Body of pancreas (tissue), 4 donors: ENCODE results near the gene DUOXA2. TPM values are rescaled to one million over a fixed set of nuclear protein-coding genes. Genes with fewer than 3 reads are reported as not detected.

ENCODE experiments used
- ATAC-seq: fragments of 150-250 bp; one replicate; pipeline ENCODE4 v1.9.1; 2016
- DNase-seq, 4 donors: peaks; one replicate each; pipeline ENCODE4 v3.0.0-alpha.2; 2019
- H3K27ac ChIP-seq, 4 donors: fragments of 200-600 bp; sonication (generic); 1 replicate in 3 of 4; 2 replicates in 1 of 4; pipeline versions ENCODE4 v1.5.1 to v1.6.1; 2016 to 2019; ENCODE audit warnings: mild to moderate bottlenecking in 1 of 4, mixed read lengths in 1 of 4, moderate library complexity in 1 of 4
- H3K27me3 ChIP-seq, 2 donors: fragments of 200-600 bp; sonication (generic); one replicate each; pipeline ENCODE4 v1.6.0; 2016; ENCODE audit warnings: mild to moderate bottlenecking in 1 of 2
- H3K36me3 ChIP-seq, 2 donors: fragments of 200-600 bp; sonication (generic); replicated peaks in 1 of 2; 2 replicates each; pipeline ENCODE4 v1.5.1; 2016; ENCODE audit warnings: low read depth in 2 of 2; ENCODE audit not compliant: insufficient read depth in 1 of 2
- H3K4me1 ChIP-seq: fragments of 200-600 bp; sonication (generic); one replicate; pipeline ENCODE4 v1.6.0; 2016
- H3K4me3 ChIP-seq, 2 donors: fragments of 200-600 bp; sonication (generic); 1 replicate in 1 of 2; 2 replicates in 1 of 2; pipeline ENCODE4 v1.5.1; 2016 to 2019
- H3K9me3 ChIP-seq, 3 donors: fragments of 200-600 bp; sonication (generic); 1 replicate in 2 of 3; 2 replicates in 1 of 3; pipeline ENCODE4 v1.5.1; 2016
- POLR2A ChIP-seq, 3 donors: fragments of 450-650 bp; IDR thresholded peaks; one replicate each; pipeline ENCODE4 v1.6.1; 2016; ENCODE audit warnings: antibody characterized with exemption in 3 of 3, mild to moderate bottlenecking in 2 of 3
- WGBS, 2 donors: methylation state at CpG; one replicate each; pipeline ENCODE4 v1.1.5; 2017; 5-methylcytosine and 5-hydroxymethylcytosine counted together
- intact Hi-C: fragments of 100-400 bp; cut with DNase I; formaldehyde crosslinking; loops from one replicate; pipeline ENCODE4 v1.15.1; 2023
- total RNA-seq, 2 donors: library from RNA; depleted of rRNA; stranded (reverse); fragments of >200 nt; gene quantifications; one replicate each; pipeline ENCODE4 v1.1.0, GENCODE V29; 2016
- TF ChIP-seq, protein P1 (sequence below), 7 experiments: fragments of 450-650 bp in 4 of 7; fragments of 200-600 bp in 3 of 7; sonication (generic) in 3 of 7; IDR thresholded peaks; one replicate each; pipeline ENCODE4 v1.5.1; 2016 to 2019; ENCODE audit warnings: antibody characterized with exemption in 7 of 7

The DUOXA2 gene
- total RNA-seq, 2 donors from 2014 or later, result not detected

DNA sequence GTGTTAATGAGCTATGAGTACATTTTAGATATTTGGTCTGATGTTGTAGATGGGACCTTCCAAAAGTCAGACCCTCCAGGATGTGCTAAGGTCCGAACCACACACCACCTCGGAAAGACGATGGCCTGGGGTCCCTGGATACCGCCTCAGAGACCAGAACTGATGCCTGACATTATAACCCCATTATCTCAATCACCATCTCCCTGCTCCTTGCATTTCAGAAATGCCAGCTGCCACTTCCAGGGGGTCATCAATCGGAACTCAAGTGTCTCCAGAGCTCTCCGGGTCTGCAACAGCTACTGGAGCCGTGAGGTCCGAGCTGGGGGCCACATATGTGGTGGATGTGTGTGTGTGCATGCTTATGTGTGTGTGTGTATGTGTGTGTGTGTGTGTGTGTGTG lies 23.6 kb downstream of the DUOXA2 start:
- 54 to 59% methylated on average over 7 to 8 of the region's 8 CpGs for WGBS, 2 donors
- H3K9me3 ChIP-seq, result no peaks in the 10 kb centered on the region
- H3K4me1 ChIP-seq, result peaks cover 10% of the 10 kb centered on the region
- no peak overlapping the region for H3K4me3 ChIP-seq
- intact Hi-C loops, result no loop called here
- no peak for ATAC-seq
- peaks cover 0 to 6% of the 10 kb centered on the region in 2 donors for H3K27me3 ChIP-seq
- no peak overlapping the region for H3K27ac ChIP-seq
- no peak for TF ChIP-seq POLR2A (IDR thresholded peaks at IDR 0.05)
- TF ChIP-seq, protein P1, sequence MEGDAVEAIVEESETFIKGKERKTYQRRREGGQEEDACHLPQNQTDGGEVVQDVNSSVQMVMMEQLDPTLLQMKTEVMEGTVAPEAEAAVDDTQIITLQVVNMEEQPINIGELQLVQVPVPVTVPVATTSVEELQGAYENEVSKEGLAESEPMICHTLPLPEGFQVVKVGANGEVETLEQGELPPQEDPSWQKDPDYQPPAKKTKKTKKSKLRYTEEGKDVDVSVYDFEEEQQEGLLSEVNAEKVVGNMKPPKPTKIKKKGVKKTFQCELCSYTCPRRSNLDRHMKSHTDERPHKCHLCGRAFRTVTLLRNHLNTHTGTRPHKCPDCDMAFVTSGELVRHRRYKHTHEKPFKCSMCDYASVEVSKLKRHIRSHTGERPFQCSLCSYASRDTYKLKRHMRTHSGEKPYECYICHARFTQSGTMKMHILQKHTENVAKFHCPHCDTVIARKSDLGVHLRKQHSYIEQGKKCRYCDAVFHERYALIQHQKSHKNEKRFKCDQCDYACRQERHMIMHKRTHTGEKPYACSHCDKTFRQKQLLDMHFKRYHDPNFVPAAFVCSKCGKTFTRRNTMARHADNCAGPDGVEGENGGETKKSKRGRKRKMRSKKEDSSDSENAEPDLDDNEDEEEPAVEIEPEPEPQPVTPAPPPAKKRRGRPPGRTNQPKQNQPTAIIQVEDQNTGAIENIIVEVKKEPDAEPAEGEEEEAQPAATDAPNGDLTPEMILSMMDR (IDR thresholded peaks at IDR 0.05), result no peak
- DNase-seq, result no peak
- H3K36me3 ChIP-seq, result no peaks in the 10 kb centered on the region

DNA sequence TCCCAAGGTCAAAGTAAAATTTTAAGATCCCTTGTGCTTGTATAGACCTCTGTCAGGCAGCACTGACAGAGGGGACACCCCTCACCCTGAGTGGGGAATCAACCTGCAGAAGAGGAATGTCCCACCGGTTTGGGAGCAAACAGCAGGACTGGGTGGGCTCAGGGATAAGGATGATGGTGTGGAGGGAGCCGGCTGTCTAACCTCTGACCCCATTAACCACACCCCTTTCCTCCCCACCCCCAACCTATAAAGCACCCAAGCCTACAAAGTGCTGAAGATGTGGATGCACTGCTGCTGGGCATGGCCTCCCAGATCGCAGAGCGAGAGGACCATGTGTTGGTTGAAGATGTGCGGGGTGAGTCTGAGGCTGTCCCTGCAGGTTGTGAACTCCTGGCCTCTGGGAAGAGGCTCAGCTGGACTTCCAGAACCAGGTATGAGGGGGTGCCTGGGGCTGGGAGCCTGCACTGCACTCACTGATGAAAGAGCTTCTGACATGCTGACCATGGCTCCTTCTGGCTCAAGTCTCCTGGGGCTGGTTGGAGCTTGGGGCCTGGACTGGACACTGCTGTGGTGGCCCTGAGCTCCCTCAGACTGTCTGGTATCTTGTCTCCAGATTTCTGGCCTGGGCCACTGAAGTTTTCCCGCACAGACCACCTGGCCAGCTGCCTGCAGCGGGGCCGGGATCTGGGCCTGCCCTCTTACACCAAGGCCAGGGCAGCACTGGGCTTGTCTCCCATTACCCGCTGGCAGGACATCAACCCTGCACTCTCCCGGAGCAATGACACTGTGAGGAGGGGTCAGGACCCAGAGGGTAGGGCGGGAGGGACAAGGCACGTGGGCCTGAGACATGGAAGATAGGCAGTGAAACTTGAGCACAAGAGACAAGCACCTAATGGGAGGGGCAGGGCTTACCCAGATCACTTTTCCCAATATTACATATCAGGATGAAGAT lies 25.0 kb downstream of the DUOXA2 start:
- DNase-seq (no peak), ATAC-seq (no peak)
- Histone ChIP-seq H3K9me3 (no peaks in the 10 kb centered on the region), H3K4me3 (no peak overlapping the region), H3K27me3 (peaks cover 0 to 6% of the 10 kb centered on the region in 2 donors), H3K36me3 (no peaks in the 10 kb centered on the region), H3K27ac (no peak overlapping the region), H3K4me1 (peaks cover 10% of the 10 kb centered on the region)
- 70 to 83% methylated on average over 8 to 12 of the region's 12 CpGs for WGBS, 2 donors
- intact Hi-C loops, result no loop called here
- TF ChIP-seq, protein P1 (IDR thresholded peaks at IDR 0.05), result no peak
- no peak for TF ChIP-seq POLR2A (IDR thresholded peaks at IDR 0.05)

DNA sequence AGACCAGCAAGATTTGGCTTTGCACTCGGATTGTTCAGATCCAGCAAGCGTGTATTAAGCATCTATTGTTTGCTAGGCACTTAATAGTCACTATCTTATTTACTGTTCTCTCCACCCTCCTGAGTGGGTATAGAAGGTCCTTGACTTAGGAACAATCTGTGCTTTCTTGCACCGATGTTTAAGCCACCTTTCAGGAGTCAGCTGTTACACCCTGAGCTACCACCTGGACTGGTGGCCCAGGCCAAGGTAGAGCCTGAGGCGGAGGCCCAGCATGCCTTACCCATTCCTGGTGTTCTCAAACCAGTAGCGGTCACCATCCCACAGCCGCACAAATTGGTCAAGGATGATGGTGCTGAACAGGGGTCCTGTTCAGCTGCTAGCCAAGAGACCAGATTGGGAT lies 25.6 kb downstream of the DUOXA2 start:
- DNase-seq, result no peak
- intact Hi-C loops, result no loop called here
- no peak overlapping the region for H3K27ac ChIP-seq
- no peak for ATAC-seq
- WGBS, 2 donors, result 73 to 81% methylated on average over 6 of the region's 6 CpGs
- no peaks in the 10 kb centered on the region for H3K36me3 ChIP-seq
- peaks cover 0 to 6% of the 10 kb centered on the region in 2 donors for H3K27me3 ChIP-seq
- TF ChIP-seq, protein P1 (IDR thresholded peaks at IDR 0.05), result no peak
- no peak for TF ChIP-seq POLR2A (IDR thresholded peaks at IDR 0.05)
- H3K4me3 ChIP-seq, result no peak overlapping the region
- H3K9me3 ChIP-seq, result no peaks in the 10 kb centered on the region
- H3K4me1 ChIP-seq, result peaks cover 8% of the 10 kb centered on the region

DNA sequence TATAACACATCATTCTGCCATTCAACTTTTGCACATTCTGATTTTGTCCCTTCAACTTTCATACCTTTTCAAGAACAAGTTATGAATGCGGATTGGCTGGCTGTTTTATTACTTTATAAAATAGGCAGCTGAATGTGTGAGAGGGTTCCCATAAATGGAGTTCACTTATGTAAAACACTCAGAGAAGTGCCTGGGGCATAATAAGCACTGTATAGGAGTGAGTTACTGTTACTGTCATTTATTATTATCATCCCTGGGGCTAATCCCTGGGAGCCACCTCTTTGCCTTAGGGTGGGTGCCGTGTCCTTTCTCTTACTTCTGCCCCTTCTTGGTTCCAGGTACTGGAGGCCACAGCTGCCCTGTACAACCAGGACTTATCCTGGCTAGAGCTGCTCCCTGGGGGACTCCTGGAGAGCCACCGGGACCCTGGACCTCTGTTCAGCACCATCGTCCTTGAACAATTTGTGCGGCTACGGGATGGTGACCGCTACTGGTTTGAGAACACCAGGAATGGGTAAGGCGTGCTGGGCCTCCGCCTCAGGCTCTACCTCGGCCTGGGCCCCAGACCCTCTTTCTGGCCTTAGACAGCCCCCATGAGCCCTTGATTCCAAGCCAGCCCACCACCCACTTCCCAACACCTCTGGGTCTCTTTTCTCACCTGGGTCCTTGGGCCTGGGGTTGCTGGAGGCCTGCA lies 26.6 kb downstream of the DUOXA2 start:
- Histone ChIP-seq H3K4me1 (no peaks in the 10 kb centered on the region), H3K9me3 (no peaks in the 10 kb centered on the region), H3K27ac (no peak overlapping the region), H3K36me3 (no peaks in the 10 kb centered on the region), H3K27me3 (peaks cover 0 to 6% of the 10 kb centered on the region in 2 donors), H3K4me3 (no peak overlapping the region)
- WGBS, 2 donors, result 93 to 95% methylated on average over 10 of the region's 10 CpGs
- intact Hi-C loops, result no loop called here
- no peak for ATAC-seq
- no peak for DNase-seq
- TF ChIP-seq POLR2A (IDR thresholded peaks at IDR 0.05), result no peak
- TF ChIP-seq, protein P1 (IDR thresholded peaks at IDR 0.05), result no peak
